Kasumi-1 (cell line): ENCODE results near the gene ADNP.
"Not testable (repeated sequence)": the region's sequence is repeated elsewhere in the genome, so short reads cannot be mapped to it uniquely, and the experiment has no call there.

Experiments used
- DNase-seq, 2 experiments: peaks; one replicate each; lab custom pipeline; 2025; lab: John Stamatoyannopoulos, UW

ADNP gene

DNA sequence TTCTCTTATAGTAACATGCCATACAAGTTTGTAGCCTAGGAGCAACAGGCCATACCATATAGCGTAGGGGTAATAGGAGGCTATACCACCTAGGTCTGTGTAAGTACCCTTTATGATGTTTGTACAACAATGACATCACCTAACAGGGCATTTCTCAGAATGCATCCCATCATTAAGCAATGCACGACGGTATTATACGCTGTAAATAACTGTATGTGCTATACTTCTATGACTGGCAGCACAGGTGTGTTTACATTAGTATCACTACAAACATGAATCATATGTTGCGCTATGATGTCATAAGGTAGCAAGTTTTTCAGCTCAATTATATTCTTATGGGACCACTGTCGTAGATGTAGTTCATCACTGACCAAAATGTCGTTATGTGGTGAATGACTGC, 31.0 kb downstream of the ADNP start:
- DNase-seq = no peak

DNA sequence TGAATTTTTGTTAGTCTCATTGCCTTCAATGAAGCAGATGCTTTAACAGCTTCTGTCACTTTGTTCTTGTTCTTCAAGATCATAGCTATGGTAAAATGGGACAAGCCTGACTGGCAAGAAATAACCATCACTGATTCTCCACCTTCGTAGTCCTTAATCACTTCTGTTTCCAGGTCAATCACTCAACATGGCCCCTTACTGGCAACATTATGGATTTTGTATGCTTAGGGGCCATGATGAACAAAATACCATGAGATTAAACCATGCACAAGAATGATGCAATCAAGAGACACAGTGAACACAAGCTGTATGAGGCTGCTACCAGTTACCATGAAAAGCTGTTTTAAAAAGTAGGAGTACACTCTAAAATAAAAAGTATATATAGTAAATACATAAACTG, 32.8 kb downstream of the ADNP start:
- DNase-seq = no peak

DNA sequence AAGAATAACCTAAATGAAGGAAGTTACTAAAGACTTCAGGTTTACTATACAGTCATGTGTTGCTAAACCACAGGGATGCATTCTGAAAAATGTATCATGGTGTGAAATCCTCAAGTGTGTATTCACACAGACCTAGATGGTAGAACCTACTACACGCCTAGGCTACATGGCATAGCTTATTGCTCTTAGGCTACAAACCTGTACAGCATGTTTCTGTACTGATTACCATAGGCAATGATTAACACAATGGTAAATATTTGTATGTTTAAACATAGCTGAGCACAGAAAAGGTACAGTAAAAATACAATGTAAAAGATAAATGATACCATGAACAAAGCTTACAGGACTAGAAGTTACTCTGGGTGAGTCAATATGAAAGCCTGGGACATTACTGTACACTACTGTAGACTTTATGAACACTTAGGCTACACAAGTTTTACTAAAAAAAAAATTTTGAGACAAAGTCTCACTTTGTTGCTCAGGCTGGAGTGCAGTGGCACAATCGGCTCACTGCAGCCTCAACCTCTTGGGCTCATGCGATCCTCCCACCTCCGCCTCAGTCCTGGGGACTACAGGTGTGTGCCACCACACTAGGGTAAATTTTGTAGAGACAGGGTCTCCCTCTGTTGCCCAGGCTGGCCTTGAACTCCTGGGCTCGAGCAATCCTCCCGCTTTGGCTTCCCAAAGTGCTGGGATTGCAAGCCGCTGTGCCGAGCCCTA, 36.0 kb downstream of the ADNP start:
- no peak for DNase-seq

DNA sequence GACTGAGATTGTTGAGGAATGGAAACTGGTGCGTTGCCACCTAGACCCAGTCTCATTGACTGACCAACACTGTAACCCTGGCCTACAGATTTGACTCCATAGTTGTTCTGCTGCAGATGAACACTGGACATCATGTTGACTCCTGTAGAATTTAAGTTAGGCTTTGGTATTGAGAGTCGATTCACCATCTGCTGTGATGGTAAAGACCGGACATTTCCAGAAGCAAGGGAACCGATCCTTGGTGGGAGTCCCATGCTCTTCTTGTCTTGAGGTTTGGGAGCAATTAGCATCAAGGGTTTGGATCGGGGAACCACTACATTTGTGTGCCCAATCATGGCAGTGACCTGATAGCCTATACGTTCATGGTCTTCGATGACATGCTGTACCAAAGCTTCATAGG, 37.6 kb downstream of the ADNP start:
- no peak for DNase-seq

DNA sequence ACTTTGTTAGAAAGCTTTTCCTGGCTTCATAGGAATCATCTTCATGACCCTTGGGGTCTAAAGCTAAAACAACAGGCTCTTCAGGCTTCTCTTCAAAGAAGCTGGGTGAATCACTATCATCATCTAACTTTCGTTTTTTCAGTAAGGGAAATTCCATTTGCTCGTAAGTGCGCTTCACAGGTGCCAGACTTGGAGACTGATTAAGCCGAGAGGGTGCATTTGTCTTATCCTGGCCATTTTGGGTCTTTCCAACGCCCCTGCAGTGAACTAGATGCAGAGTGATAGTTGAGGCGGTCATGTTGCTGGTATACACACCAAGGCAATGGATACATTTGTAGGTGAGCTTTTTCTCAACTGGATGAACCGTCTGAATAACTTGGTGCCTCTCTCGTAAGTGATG, 38.8 kb downstream of the ADNP start:
- DNase-seq = no peak

DNA sequence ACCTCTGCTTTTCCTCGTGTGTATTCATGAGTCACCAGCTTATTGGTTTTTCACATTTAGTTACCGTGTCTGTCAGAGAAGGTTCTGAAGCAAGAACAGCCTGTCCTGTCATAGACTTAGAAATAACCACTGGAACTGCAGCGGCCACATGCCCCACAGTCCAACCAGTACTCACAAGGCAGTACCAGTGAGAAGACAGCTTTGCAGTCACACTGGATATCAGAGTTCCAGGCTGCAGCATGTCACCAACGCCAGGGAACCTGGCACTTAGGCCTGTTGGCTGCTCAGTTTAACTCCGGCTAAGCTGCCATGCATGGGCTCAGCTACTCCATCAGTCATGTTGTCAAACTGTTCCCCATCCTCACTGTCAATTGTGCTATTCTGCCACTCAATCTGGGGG, 40.1 kb downstream of the ADNP start:
- DNase-seq = no peak

DNA sequence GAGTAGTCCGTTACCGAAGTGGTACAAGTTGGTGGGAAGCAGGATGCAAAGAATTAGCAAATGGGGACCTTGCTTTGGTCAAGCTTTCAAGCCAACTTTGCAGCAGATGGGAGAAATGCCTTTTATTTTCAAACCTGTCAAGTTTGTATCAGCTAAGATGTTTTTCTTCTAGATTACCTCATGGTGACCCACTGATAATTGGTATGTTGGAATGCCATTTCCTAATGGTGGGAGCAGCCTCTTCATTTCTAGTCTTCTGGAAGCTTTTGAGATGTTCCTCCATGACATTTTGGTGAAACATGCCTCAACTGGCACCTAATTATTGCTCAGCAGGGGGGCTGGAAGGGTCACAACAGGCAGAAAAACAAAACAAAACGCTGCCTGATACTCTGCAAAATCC, 43.7 kb downstream of the ADNP start:
- DNase-seq = no peak

DNA sequence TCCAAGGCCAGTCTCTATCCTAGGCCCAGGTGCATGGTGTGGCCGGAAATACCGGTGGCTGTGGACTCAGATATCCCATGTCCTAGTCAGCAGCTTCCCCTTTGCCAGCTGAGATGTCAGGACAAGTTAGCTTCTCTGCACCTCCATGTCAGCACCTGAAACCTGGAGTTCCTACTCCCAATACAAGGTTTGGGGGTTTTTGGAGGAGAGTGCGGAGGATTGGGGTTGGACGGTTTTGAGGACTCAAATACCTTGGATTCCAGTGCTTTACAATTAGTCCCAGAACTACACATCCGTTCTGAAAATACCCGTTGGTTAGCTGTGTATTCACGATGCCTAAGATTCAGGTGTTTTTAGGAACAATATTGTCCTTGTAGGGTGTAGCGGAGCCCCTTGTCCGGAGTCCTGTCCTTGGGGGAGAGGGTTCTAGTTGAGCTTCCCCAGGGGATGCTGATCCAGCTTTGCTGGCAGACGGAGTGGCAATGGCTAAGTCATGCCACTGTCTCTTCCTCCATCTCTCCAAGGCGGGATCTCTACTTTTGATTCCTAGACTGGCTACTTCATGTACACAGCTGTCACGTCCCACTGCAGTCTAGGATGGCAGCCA, 45.0 kb downstream of the ADNP start:
- no peak for DNase-seq

DNA sequence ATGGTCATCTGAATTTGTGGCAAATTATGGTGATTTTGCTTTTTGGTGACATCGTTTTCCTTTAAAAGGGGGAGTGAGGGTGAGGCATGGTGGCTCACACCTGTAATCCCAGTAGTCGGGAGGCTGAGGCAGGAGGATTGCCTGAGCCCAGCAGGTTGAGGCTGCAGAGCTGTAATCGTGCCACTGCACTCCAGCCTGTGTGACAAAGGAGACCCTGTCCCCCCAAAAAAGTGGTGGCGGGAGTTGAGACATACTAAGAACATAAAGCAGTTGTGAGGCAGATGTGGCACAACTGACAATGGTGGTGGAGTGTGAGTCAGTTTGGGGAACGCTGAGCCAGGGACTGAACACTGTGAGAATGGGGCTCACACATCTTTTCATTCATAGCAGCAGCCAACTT, 45.5 kb downstream of the ADNP start:
- DNase-seq = no peak

DNA sequence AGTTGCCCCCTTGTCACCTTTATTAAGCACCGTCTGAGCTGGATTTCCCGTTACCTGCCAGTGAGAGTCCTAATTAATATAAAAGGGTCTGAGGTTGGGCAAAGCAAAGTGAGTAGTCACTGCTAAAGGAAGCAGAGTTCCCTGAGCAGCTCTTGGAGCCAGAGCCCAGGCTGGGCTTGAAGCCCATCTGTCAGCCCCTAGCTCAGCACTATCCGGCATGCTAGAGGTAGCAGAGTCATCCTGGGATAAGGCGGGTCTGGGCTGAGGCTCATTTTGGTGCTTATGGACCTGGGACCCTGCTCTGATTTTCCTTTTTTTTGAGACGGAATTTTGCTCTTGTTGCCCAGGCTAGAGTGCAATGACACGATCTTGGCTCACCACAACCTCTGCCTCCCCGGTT, 46.2 kb downstream of the ADNP start:
- no peak for DNase-seq

DNA sequence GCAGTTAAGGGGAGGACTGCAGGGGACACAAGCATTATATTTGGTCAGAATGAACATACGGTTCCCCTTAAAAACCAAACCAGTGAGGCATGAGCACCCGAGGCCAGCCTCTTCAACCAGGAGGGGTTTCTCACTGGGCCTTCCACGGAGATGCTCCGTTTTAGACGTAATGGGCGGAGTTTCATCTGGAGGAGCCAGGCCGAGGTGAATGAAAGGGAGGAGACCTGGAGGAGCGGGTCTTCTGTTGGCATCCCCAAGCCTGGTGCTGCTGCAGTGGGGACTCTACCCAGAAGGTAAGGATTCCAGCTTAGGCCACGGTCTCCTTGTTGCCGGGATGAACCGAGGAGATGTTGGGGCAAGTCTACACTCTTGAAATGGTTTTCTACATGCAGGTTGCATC, 47.4 kb downstream of the ADNP start:
- no peak for DNase-seq

DNA sequence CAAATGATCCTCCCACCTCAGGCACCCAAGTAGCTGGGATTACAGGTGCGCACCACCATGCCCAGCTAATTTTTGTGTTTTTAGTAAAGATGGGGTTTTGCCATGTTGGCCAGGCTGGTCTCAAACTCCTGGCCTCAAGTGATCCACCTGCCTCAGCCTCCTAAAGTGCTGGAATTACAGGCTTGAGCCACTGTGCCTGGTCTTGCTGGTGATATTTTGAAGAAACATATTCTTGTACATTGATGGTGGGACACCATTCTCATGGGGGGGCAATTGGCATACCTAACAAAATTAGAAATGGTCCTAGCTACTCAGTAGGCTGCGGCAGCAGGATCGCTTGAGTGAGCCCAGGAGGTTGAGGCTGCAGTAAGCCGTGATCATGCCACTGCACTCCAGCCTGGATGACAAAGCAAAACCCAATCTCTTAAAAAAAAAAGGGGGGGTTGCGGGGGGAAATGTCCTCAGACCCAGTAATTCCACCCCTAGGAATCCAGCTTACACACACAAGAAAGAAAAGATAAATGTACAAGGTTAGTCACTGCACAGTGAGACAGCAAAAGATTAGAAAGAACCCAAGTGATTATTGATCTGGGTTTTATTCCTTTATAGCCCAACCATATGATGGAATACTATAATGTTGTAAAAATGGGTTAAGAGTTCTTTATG, 49.3 kb downstream of the ADNP start:
- DNase-seq = not testable (repeated sequence)

DNA sequence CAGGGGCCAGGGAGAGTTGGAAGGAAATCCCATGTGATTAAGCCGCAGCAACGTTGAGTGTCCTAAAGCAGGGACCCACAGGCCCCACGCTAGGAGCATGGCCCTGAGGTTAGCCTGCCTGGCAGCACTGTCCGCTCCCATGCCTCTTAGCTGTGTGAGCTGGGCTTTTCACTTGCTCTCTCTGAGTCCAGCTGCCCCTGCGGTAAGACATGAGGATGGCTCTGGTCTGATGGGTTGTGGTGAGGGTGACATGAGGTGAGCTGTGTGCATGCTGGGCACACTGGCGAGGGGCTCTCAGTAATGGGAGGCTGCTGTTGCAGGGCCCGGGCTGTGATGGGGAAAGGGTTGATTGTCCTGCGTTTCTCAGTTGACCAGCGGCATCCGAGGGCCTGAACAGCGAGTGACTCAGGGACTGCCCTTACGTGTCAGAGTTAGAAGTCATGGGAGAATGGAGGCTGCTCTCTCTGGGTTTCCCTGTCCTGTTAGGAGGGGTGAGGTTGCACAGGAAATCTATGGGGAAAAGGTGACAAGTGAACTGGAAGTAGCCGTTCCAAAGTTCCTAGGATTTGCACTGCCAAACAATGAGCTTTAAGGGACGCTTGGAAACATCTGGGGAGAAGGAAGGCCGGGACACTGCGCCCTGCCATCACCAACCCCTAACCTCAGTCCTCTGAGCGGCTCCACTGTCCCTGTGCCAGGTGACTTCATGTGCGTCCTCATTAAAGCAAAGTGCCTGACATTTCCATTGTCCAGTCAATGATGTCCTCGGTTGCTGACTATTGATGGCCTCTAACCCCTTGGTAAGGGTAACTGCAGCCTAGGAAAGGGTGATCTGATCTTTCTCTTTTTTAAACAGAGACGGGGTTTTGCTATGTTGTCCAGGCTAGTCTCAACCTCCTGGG, 51.3 kb downstream of the ADNP start:
- DNase-seq = no peak

DNA sequence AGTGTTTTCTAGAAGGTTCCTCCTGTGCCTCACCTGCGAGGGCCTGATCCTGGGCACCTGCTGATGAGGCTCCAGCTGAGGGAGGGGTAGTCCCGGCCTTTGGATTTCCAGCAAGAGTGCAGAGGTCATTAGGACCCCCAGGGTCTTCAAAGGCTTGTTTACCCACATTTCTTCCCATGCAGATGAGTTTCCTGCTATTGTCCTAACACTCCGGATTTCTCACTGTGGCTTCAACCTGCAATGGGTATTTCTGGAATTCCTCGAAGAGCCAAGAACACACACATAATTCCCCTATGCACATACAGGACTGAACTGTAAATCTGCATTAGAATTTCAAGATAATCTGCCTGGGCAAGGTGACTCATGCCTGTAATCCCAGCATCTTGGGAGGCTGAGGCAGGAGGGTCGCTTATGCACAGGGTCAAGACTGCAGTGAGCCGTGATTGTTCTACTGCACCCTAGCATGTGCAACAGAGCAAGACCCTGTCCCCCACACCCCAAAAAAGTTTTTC, 53.9 kb downstream of the ADNP start:
- no peak for DNase-seq

DNA sequence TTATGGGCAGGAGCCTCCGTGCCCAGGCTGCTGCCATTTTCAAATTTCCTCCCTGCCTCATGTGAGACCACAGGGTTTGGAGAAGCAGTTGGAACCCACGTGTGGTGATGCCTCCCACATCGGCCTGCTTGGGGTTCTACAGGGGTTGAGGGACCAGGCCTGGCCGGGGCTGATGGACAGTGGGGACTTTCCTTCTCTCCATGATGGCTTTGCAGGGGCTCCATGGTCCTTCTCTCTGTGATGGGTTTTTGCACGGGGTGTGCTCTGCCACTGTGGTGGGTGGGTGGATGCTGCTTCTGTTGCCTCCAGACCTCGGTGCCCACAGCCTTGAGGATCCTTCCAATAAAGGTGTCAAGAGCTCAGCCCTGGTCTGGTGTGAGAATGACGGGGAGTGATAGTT, 54.4 kb downstream of the ADNP start:
- DNase-seq = no peak

DNA sequence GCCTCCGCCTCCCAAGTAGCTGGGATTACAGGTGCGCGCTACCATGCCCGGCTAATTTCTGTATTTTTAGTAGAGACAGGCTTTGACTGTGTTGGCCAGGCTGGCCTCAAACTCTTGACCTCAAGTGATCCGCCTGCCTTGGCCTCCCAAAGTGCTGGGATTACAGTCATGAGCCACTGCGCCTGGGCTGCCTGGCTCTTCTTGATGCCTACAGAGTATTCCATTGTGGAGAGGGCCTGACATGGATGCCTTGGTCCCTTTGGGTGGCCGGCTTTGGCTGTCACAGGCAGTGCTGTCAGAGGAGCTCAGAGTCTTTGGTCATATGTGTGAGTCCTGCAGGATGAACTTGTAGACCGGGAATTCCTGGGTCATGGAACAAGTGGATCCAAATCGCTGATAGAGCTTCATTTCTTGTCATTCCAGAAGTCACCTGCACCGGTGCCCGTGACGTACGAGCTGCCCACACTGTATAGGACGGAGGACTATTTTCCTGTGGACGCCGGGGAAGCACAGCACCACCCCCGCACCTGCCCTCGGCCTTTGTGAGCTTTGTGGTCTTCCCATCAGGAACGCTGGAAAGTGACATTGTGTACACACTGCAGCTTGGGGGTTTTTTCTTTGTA, 55.1 kb downstream of the ADNP start:
- no peak for DNase-seq

DNA sequence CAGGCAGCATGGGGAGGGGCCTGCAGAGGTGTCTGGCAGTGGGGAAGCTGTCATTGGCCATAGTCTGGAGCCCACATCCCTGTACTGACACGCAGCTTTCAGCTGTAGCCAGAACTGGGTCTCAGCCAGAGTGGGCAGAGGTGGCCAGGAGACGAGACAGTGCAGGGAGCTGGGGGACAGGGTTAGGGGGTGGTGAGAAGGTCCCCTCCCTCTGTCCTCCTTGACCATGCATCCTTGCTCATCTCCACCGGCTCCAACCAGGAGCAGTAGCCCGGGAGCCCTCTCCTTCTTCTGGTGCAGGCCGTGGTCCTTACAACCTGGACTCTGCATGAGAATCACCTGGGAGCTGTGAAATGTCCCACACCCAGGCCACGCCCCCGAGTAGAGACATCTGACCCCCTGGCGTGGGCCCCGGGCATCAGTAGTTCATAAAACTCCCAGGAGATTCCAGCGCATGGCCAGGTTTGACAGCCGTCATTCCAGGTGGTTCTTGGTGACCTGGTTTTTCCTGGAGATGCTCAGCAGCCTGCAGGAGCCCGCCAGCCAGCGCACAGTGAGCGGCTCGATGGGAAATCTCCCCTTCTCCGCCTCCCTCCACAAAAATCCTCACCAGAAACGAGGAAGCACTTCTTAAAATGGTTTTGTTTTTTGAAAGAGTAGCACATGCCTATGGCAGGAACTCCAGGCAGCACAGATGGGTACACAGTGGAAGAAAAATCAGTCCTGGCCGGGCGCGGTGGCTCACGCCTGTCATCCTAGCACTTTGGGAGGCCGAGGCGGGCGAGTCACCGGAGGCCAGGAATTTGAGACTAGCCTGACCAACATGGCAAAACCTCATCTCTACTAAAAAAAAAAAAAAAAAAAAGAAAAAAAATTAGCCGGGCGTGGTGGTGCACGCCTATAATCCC, 56.2 kb downstream of the ADNP start:
- no peak for DNase-seq

DNA sequence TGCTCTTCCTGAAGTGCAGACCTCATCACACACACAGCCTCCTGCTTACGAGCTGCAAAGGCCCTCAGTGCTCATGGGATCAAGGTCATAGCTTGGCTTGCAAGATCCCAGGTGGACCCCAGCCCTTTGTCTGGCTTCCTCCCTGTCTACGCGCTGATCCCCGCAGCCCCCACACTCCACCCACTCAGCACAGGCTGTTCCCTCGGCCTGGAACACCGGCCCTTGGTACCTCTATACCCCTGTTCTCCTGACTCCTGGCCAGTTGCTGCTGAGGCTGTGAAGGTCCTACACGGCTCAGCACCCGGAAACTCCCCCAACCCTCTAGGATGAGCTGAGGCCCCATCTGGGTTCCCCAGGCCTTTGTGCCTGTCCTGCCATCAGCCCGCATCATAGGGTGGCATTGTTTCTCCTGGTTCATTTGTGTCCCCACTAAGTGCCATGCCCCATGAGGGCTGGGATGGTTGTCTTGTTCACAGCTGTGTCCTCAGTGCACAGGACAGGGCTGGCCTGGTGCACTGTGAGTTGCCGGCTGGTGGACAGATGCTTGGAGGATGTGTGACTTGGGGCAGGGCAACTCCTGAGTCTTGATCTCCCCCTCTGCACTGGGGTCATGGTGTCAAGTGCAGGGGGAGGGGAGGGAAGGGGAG, 57.0 kb downstream of the ADNP start:
- DNase-seq = no peak

DNA sequence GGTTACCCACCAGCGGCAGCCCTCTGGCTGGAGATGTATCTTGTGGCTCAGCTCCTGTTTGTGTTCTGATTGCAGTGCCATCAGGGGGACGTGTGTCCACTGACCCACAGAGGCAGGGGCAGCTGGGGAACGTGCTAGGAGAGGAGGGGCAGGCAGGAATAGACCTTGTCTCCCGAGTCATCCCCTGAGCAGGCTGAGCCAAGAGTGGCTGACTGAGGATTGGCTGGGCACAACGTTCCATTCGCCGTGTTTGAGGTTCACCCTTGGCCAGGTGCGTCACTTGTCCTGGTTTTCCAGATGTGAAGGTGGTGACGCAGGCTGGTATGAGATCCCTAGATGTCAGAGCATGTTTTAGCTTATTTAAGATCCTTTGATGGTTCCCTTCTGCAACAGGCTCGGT, 57.7 kb downstream of the ADNP start:
- no peak for DNase-seq
